HepG2 (cell line): ENCODE results near the gene PFDN1. TPM values are rescaled to one million over a fixed set of nuclear protein-coding genes. Genes with fewer than 3 reads are reported as not detected.

Experiments
- BCL6 ChIP-seq: IDR thresholded peaks from 2 replicates; pipeline ENCODE4 v1.6.1; 2016; ENCODE audit warnings: missing genetic modification reagents, missing compliant biosample characterization
- CEBPB ChIP-seq: IDR thresholded peaks from 2 replicates; pipeline ENCODE4 v1.6.1; 2011; ENCODE audit warnings: low read depth, low read length, improper control_type of control experiment, borderline replicate concordance
- CEBPG ChIP-seq: IDR thresholded peaks from 2 replicates; pipeline ENCODE4 v1.6.1; 2016
- CREB1 ChIP-seq, 2 experiments: fragments of 450-650 bp in 1 of 2; IDR thresholded peaks; 2 replicates each; pipeline ENCODE4 v1.6.1; 2016 to 2017; ENCODE audit warnings: control low read depth in 1 of 2, mild to moderate bottlenecking in 1 of 2, missing compliant biosample characterization in 1 of 2, missing genetic modification characterization in 1 of 2
- EED ChIP-seq: sonication (generic); formaldehyde crosslinking; IDR thresholded peaks from 2 replicates; pipeline ENCODE4 v1.5.0; 2020; ENCODE audit warnings: mild to moderate bottlenecking, missing genetic modification reagents
- ELF1 ChIP-seq: sonication (generic); formaldehyde crosslinking; IDR thresholded peaks from 2 replicates; pipeline ENCODE4 v1.4.0; 2020; ENCODE audit warnings: missing genetic modification reagents
- KAT8 ChIP-seq: IDR thresholded peaks from 2 replicates; pipeline ENCODE4 v1.6.1; 2016; ENCODE audit warnings: missing genetic modification reagents, missing compliant biosample characterization
- POLR2AphosphoS5 ChIP-seq: IDR thresholded peaks from 2 replicates; pipeline ENCODE4 v1.6.1; 2012; ENCODE audit warnings: low read depth, low read length
- POLR2G ChIP-seq: fragments of 200-400 bp; formaldehyde crosslinking; IDR thresholded peaks from 2 replicates; pipeline ENCODE4 v1.6.1; 2018; ENCODE audit warnings: mild to moderate bottlenecking, low read depth, low read length, moderate library complexity
- STAT6 ChIP-seq: sonication (generic); formaldehyde crosslinking; IDR thresholded peaks from 2 replicates; pipeline ENCODE4 v1.4.0; 2020; ENCODE audit warnings: missing genetic modification reagents, mild to moderate bottlenecking, borderline replicate concordance
- TAF1 ChIP-seq: sonication (generic); formaldehyde crosslinking; IDR thresholded peaks from 2 replicates; pipeline ENCODE4 v1.4.0; 2020; ENCODE audit warnings: missing genetic modification reagents
- TCF7 ChIP-seq: sonication (generic); IDR thresholded peaks from 2 replicates; pipeline ENCODE4 v1.6.1; 2016; ENCODE audit warnings: antibody characterized with exemption, low read depth
- UBTF ChIP-seq: sonication (generic); formaldehyde crosslinking; IDR thresholded peaks from 2 replicates; pipeline ENCODE4 v1.4.0; 2020; ENCODE audit warnings: mild to moderate bottlenecking, missing genetic modification reagents
- ZNF138 ChIP-seq: sonication (generic); formaldehyde crosslinking; IDR thresholded peaks from 2 replicates; pipeline ENCODE4 v1.5.0; 2020; ENCODE audit warnings: mild to moderate bottlenecking, low read depth, missing genetic modification reagents
- ZNF253 ChIP-seq: sonication (generic); formaldehyde crosslinking; IDR thresholded peaks from 2 replicates; pipeline ENCODE4 v1.8.0; 2022; ENCODE audit warnings: mild to moderate bottlenecking, missing genetic modification reagents, borderline replicate concordance
- ZNF317 ChIP-seq: sonication (generic); formaldehyde crosslinking; IDR thresholded peaks from 2 replicates; pipeline ENCODE4 v1.5.0; 2020; ENCODE audit warnings: mild to moderate bottlenecking, missing genetic modification reagents
- ZNF772 ChIP-seq: sonication (generic); formaldehyde crosslinking; IDR thresholded peaks from 2 replicates; pipeline ENCODE4 v1.5.0; 2020; ENCODE audit warnings: mild to moderate bottlenecking, missing genetic modification reagents
- ZNF782 ChIP-seq: sonication (generic); formaldehyde crosslinking; IDR thresholded peaks from 2 replicates; pipeline ENCODE4 v1.4.0; 2020; ENCODE audit warnings: missing genetic modification reagents, mild to moderate bottlenecking, borderline replicate concordance
- polyA plus RNA-seq, 8 experiments: library from polyadenylated mRNA; depleted of rRNA in 3 of 8; stranded (reverse) in 7 of 8; unstranded in 1 of 8; fragments of >200 nt; fragmentation: Illumina TruSeq in 4 of 8; extraction: Trizol in 4 of 8; gene quantifications; 2 replicates each; pipeline versions ENCODE4 v1.2.1 to v1.2.3, GENCODE V29; 2011 to 2016; ENCODE audit warnings: low read depth in 4 of 8, missing spikeins in 1 of 8, mixed read lengths in 1 of 8; ENCODE audit not compliant: insufficient read depth in 1 of 8
- total RNA-seq, 5 experiments: library from RNA; depleted of rRNA; stranded (reverse); fragments of >200 nt; fragmentation: Illumina TruSeq; extraction: Trizol; gene quantifications; 2 replicates each; pipeline ENCODE4 v1.2.3, GENCODE V29; 2016; ENCODE audit warnings: low read depth in 1 of 5
- TF ChIP-seq, protein P1 (sequence below): sonication (generic); formaldehyde crosslinking; IDR thresholded peaks from 2 replicates; pipeline ENCODE4 v1.8.0; 2022; ENCODE audit warnings: mild to moderate bottlenecking, missing genetic modification reagents; ENCODE audit not compliant: insufficient replicate concordance
- TF ChIP-seq, protein P2 (sequence below): sonication (generic); formaldehyde crosslinking; IDR thresholded peaks from 2 replicates; pipeline ENCODE4 v1.5.1; 2020; ENCODE audit warnings: missing genetic modification reagents, mild to moderate bottlenecking, borderline replicate concordance

Gene PFDN1
- total and polyA plus RNA-seq, 2 of the 13 experiments (the other 11 are each of a cell fraction or from before 2014, with no cell fraction given): 67.2 to 70.8 TPM

DNA sequence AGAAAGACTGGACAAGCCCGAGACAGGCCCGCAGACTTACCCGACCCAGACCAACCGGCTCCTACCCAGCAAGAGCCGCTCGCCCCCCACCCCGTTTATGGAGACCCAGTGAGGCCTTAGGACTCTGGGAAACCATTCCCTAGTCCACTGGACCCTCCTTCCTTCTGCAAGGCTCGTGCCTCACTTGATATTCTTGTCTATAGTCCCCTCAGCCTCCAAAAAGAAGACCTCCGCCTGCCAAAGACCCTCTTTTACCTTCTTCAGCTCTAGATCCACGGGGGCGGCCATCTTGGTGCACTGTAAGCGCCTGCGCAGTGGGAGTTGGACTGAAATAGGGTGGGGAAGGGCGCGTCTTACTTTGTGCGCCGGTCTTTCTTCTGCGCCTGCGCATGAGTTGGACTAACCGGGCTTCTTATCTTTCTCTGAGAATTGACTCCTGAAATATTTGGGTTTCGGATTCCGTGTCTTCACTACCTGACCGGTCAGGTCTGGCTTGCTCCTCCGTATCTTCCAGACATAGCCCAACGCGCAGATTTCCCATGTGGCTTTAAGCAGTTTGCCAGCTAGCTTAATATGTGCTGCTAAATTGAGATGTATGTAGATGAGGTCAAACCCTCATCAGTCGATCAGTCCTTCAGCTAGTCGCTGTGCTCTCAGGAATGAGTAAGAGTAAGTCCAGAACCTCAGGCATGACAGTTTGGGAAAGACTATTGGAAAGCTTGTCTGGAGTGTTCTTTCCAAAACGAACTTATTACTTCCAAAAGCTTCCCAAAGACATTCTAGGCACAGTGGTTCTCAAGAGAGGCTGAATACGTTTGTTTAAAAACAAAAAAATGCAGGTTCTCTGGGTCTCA, at the start of gene PFDN1 (continued):
- TF ChIP-seq, protein P1, sequence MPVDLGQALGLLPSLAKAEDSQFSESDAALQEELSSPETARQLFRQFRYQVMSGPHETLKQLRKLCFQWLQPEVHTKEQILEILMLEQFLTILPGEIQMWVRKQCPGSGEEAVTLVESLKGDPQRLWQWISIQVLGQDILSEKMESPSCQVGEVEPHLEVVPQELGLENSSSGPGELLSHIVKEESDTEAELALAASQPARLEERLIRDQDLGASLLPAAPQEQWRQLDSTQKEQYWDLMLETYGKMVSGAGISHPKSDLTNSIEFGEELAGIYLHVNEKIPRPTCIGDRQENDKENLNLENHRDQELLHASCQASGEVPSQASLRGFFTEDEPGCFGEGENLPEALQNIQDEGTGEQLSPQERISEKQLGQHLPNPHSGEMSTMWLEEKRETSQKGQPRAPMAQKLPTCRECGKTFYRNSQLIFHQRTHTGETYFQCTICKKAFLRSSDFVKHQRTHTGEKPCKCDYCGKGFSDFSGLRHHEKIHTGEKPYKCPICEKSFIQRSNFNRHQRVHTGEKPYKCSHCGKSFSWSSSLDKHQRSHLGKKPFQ (CRISPR knock-in tag): no peak
- no peak for TF ChIP-seq CEBPB
- TF ChIP-seq ZNF317: 0 out of 2 replicates have a peak, but pooled peaks have one; percentile 16
- TF ChIP-seq POLR2AphosphoS5: peak; percentile 92
- TF ChIP-seq POLR2G: peak; percentile 94
- no peak for TF ChIP-seq EED (CRISPR knock-in tag)
- peak; percentile 83 for TF ChIP-seq KAT8 (CRISPR knock-in tag)
- no peak for TF ChIP-seq TCF7
- no peak for TF ChIP-seq ZNF253 (CRISPR knock-in tag)
- TF ChIP-seq ELF1: peak; percentile 11; the same call in 1 of the 2 replicates
- TF ChIP-seq ZNF772 (CRISPR knock-in tag): peak; percentile 97
- TF ChIP-seq BCL6 (CRISPR knock-in tag): no peak
- no peak for TF ChIP-seq CEBPG (CRISPR knock-in tag)
- TF ChIP-seq TAF1 (CRISPR knock-in tag): peak; percentile 64
- TF ChIP-seq STAT6 (CRISPR knock-in tag): no peak
- no peak for TF ChIP-seq ZNF138 (CRISPR knock-in tag)
- no peak for TF ChIP-seq ZNF782 (CRISPR knock-in tag)
- TF ChIP-seq CREB1 (IDR thresholded peaks at IDR 0.05): peak; percentile 56
- TF ChIP-seq CREB1 (CRISPR knock-in tag; IDR thresholded peaks at IDR 0.05): peak; percentile 93
- TF ChIP-seq, protein P2, sequence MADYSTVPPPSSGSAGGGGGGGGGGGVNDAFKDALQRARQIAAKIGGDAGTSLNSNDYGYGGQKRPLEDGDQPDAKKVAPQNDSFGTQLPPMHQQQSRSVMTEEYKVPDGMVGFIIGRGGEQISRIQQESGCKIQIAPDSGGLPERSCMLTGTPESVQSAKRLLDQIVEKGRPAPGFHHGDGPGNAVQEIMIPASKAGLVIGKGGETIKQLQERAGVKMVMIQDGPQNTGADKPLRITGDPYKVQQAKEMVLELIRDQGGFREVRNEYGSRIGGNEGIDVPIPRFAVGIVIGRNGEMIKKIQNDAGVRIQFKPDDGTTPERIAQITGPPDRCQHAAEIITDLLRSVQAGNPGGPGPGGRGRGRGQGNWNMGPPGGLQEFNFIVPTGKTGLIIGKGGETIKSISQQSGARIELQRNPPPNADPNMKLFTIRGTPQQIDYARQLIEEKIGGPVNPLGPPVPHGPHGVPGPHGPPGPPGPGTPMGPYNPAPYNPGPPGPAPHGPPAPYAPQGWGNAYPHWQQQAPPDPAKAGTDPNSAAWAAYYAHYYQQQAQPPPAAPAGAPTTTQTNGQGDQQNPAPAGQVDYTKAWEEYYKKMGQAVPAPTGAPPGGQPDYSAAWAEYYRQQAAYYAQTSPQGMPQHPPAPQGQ (CRISPR knock-in tag): no peak
- TF ChIP-seq UBTF (CRISPR knock-in tag): no peak
